GM21576 (cell line): ENCODE results near the gene HOXC12.

ENCODE experiments used
- ATAC-seq: cut with Tn5 transposase; IDR thresholded peaks from one replicate; pipeline ENCODE4 v1.9.1; 2021; ENCODE audit warnings: mild to moderate bottlenecking, moderate library complexity; ENCODE audit not compliant: unreplicated experiment

HOXC12 gene

DNA sequence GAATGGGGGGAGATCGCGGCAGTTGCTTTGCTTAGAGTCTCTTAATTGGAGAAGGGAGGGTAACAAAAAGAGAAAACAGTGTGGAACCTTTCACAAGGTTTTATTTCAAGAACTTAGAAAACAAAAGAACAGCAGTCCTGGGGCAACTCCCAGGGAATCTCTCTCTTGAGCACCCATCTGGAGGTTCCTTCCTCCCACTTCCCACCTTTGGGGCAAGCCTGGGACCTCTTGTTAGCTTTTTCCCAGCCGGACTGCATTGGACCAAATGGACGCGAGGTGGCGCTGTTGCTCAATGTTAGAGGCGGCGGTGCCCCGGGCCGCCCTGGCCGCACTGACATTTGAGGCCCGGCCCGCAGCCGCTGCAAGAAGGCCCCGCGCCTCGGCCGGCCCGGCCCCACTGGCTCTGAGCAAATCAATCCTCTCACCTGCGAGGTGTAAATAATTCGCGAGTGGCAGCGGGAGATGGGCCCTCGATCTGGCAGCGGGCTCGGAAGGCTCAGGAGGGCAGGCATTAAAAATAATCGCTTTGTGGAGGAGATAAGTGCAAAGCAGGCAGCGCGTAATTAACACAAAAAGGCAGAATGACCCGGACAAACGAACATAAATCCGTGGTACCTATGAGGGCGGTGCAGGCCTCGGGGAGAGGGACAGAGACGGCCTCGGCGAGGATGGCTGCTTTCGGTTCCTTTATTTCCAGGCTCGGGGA lies 51.3 kb downstream of the HOXC12 start:
- peak; percentile 69 for ATAC-seq

- no peak for ATAC-seq
Observed at GRCh38 chr12:54006559-54007220, 52.0 kb downstream of the HOXC12 start.

DNA sequence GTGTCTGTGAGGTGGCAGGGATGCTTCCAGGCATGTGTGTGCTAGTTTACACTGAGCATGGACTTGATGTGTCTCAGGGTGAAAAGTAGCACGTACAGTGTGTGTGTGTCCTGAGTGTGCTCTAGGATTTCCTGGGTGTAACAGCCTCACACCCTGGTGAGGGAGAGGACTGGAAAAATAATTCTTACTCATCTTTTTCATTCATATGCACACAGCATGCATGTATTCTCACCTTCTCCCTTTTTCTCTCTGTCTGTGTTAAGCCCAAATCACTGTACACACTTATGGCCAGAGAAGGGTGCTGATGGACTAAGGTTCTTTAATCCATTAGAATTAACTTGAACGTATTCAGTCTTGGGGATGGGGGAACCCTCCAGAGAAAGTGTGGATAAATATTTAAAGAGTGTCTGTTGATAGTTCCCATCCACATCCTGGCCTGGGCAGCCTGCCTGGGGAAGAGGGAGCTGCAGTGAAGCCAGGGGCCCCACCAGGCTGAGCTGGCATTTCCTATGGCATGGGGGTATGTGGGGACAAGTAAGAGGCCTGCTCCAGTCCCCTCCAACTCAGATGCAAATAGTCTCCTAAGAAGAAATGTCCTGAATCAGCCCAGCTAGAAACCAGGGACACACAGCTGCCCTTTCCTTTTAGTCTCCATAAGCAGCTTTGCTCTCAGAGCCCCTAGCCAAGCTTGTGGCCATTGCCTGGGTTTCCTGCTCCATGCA lies 53.0 kb downstream of the HOXC12 start:
- ATAC-seq = no peak

DNA sequence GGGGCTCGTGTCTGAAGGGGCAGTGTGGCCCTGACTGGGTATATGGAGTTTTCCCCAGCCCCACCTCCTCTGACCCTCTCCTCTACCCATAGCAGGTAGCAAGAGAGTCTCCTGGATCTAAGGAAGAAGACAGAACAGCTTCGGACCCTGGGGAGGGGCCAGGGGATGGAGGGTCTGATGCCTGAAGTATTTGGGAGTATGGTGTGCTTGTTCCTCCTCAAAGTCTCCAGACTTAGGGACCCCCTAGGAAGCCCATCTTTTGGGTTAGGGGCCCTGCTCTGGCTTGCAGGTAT lies 53.5 kb downstream of the HOXC12 start:
- no peak for ATAC-seq
